Activated effector memory CD4-positive, alpha-beta T cell treated with Interleukin-2 at 50 U/mL for 16 hours (primary cell): Measurements from ENCODE around the gene NRSN2.
"Not testable (repeated sequence)": the region's sequence is repeated elsewhere in the genome, so short reads cannot be mapped to it uniquely, and the experiment has no call there.

ENCODE experiments used
- DNase-seq: peaks from one replicate; pipeline ENCODE4 v3.0.0-alpha.2; 2020

NRSN2 gene

DNA sequence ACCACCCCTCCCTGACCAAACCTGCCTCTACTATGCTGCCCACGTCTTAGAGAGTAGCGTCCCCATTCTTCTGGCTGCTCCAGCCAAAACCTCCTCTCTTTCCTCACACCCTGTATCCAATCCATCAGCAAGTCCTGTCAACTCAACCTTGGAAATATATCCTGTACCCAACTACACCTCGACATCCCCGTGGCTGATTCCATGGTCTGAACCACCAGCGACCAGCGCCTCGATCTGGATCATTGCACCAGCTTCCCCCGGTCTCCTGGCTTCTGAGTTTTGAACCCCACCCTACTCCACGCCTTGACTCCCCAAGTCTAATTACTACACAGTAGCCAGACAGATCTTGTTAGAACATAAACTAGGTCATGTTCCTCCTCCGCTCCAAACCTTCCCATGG, 9.8 kb downstream of the NRSN2 start:
- no peak for DNase-seq

- no peak for DNase-seq
Measured at GRCh38 chr20:358891-359555, 12.1 kb downstream of the NRSN2 start.

DNA sequence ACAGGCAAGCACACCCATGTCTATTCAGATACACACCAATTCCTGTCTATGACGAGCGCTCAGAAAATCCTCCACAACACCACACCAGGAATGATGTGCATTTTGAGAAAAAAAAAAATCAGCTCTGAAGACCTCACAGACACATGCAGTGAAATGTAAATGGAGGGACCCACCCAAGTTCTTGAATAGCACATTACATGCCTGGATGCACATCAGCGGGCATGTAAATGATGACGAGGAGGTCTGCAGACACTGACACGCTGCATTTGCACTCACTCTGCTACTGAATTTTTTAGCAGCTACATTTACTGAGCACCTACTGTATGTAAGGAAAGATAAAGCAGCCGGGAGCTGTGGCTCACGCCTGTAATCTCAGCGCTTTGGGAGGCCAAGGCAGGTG, 14.7 kb downstream of the NRSN2 start:
- no peak for DNase-seq

- no peak for DNase-seq
Measured at GRCh38 chr20:362271-363254, 15.7 kb downstream of the NRSN2 start.

DNA sequence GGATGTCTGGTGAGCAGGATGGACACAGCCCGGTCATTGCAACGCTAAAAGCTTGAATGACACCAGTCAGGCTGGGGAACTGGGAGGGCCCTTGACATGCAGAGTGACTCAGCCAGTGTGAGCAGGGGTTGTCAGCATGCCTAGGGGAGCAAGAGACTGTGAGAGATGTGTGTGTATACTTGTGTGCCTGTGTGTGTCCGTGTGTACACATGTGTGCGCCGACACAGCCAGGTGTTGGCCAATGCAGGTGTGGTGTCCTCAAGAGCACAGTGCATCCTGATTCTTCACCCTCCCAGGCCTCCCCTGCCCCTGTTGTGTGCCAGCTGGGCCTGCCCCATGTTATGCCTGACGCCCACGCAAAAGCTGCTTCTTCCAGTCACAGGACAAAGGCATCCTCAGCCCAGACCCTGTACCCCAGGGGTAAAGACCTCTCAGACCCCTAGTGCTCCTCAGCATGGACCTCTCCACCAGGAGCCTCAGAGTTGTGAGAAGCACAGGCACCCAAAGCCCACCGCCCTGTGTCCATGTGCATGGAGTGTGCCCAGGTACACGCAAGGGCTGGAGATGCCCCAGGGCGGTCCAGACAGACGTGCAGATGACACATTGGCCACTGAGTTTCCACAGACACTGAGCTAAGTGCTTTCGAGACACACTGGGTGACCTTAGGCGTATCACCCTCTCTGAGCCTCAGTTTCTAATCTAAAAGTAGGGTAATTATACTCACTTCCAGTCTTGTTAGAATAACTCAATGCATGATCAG, 16.6 kb downstream of the NRSN2 start:
- DNase-seq = no peak

DNA sequence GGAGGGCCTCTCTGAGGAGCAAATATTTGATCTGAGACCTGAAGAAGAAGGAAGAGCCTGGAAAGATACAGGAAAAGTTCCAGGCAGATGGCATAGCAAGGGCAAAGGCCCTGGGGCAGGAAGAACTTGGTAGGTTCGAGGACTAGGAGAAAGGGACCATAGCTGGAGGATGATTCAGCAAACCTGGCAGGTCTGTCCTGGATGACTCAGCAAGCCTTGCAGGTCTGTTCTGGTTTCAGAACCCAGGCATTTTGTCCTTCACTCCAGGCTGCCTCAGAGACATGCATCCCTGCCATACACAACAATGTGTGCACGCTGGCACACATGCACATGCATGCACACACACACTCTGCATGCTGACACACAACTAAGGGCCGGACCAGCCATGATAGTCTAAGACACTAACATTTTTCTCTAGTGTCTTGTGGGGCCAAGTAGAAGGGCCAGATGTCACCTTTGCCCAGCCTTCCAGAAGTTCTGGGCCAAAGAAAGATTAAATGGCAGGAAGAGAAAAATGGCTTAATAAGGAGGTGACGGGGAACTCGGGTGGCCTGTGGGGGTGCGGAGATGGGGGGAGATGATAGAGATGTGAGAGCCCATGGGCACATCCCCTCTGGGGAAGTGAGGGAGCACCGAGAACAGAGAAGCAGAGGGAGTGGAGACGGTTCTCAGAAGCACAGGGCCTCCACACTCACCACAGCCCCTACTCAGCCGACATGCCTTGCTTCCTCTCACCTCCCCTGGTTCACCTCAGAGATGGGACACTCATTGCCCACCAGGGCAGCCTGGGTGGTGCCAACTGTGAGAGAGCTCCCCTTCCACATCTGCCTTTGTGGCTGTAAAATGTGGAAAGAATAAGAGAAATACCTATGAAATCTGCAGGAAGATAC, 18.2 kb downstream of the NRSN2 start:
- DNase-seq = no peak

DNA sequence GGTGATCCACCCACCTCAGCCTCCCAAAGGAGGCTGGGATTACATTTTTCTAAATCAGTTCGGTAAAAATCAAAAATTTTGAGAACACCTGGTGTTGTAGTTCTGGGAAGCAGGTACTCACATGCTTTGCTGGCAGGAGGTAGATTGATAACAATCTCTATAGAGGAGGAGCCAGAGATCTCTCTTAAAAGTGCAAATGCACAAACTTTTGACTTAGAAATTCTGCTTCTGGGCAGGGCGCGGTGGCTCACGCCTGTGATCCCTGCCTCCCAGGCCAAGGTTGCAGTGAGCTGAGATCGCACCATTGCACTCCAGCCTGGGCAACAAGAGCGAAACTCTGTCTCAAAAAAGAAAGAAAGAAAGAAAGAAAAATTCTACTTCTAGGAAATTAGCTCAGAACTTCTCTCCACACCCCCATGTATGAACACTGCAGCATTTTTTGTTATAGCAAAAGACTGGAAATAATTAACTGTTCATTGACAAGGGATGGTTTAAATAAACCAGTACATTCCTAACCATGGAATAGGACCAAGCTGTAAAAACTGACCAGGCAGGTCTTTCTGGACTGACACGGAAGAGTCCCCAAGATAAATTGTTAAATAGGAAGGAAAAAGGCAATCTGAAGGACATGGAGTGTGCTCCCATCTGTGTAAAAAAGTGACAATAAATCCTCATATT, 19.3 kb downstream of the NRSN2 start:
- DNase-seq = no peak

- no peak for DNase-seq
Measured at GRCh38 chr20:366719-367485, 20.0 kb downstream of the NRSN2 start.

DNA sequence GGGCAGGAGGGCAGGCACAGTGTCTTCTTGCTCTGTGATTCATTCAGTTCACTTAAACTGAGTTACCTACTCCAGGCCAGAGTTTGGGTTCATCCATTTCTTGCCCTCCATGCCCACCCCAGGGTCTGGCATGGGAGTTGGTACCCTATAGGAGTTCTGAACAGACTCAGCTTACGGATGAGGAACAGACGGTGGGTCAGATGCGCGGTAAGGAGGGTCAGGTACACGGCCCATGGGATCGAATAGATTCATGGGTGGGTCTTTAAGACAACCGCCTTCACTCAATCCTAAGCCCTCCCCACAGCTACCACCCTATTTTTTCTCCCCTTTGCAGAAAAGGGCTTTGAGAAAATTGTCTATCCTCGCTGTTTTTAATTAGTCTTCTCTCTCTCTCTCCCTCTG, 20.6 kb downstream of the NRSN2 start:
- no peak for DNase-seq

DNA sequence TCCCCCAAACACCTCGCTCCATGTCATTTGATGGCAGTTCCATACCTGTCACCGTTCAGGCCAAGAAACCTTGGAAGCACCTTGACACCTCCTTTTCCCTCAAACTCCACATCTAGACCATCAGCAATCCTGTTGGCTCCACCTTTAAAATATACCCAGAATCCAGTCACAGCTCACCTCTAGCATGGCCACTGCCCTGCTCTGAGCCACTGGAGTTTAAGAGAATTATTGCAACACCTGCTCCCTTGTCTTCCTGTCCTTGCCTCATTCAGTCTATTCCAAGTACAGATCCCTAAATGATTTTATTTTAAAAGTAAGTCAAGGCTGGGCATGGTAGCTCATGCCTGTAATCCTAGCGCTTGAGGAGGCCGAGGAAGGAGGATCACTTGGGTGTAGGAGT, 22.0 kb downstream of the NRSN2 start:
- DNase-seq = no peak

DNA sequence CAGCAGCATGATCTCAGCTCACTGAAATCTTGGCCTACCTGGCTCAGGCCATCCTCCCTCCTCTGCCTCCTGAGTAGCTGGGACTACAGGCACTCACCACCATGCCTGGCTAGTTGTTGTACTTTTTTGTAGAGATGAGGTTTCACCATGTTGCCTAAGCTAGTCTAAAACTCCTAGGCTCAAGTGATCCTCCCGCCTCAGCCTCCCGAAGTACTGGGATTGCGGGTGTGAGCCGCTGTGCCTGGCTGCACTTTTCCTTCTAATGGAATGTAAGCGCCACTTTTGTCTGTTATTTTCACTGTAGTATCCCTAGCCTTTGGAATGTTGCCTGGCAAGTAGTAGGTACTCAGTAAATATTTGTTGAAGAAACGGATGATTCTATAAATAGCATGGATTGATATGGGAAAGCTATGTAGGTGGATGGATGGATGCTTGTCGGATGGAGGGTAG, 23.3 kb downstream of the NRSN2 start:
- no peak for DNase-seq

DNA sequence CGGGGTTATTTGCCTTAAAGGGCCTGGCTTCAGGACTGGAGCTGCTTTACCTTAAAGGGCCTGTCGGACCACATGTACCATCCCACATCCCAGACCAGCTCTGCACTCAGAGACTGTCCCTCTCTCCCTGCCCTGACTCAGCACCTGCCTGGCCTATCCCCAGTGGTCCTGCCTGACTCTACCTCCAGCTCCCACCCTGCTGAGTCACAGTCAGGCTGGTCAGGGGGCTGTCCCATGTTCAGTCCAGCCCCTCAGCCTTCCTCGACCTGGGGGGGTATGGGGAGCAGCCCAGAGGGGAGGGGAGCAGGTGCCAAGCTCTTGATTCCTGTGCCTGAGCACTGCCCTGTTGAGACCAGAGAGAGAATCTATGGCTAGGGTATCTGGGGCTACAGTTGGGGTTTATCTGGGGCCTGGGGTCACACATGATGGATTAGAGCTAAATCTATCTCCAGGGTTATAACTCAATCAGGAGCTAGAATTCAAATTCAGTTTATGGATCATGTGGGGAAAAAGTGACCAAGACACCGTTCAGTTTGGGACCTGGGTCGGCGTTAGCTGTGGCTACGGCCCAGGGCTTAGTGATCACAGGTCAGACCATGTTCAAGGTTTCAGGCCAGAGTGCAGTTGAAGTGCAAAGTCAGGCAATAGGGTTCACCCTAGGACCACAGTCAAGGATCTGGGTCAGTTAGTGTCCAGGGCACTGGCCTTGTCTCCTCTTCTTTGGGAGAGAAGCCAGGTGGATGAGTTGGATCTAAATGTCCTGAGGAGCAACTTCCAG, 24.3 kb downstream of the NRSN2 start:
- DNase-seq = no peak

DNA sequence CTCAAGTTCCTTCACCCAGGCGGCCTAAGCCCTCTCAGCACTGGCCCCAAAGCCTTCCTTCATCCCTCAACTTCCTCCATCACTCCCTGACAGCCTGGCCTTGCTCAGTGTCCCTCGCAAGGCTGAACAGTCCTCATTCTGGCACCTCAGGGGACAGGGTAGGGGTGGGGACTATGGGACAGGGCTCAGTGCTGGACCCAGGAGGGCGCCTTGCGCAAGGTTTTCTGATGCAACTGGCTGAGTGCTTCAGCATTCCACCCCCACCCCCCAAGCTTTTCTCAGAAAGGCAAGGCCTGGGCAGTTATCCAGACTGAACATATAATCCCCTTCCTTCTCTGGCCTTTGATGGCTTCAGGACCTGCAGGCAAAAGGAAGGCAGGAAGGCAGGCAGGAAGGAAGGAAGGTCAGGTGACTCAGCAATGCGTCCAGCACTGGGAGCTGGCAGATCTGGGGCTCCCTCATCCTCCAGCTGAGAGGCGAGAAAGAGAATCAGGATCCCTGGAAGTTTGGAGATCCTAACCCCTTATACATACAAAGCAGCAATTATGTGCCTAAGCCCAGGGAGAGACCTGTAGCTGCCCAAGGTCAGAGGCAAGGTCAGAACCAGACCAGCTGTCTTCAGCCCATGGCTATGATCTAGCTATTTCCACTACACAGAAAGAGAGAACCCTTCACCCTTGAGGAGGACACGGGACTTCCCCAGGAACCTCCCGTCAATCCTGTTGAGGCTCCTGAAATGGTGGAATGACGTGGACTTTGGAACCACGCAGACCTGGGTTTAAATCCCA, 25.0 kb downstream of the NRSN2 start:
- no peak for DNase-seq

- DNase-seq = not testable (repeated sequence)
Measured at GRCh38 chr20:372543-373082, 25.7 kb downstream of the NRSN2 start.

- no peak for DNase-seq
Measured at GRCh38 chr20:373171-373890, 26.4 kb downstream of the NRSN2 start.

GRCh38 chr20:375265-375889, 28.5 kb downstream of the NRSN2 start:
- DNase-seq = no peak

DNA sequence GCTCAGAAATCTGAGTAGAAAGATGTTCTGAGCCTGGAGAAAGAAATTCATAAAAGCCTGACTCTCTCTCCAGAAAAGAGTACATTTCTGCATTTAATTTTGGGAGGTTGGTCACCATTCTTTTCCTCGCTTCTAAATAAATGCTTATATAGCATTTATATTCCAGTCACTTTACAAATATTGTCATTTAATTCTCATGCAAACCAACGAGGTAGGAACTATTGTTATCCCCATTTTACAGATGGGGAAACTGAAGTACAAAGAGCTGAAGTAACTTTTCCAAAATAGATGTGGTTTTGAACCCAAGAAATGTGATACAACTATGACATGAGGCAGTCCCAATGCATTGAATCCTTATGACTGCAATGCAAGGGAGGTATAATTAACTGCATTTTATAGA, 29.2 kb downstream of the NRSN2 start:
- DNase-seq = no peak

DNA sequence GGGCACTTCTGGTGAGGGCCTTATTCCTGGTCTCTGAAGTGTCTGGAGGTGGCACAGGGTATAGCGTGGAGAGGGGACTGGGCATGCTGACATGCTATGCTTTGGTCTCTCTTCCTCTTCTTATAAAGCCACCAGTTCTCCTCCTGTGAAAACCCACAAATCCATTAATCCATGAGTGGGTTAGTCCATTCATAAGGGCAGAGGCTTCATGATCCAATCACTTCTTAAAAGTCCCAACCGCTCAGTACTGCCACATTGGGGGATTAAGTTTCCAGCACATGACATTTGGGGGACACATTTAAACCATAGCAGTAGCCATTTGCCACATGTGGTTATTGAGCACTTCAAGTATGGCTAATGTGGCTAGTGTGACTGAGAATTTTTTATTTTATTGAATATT, 29.8 kb downstream of the NRSN2 start:
- no peak for DNase-seq
